ENCODE results near the gene MYO7B.

MYO7B gene

GRCh38 chr2:127639111-127639474, 103.6 kb downstream of the MYO7B start:
- no peak for DNase-seq

DNA sequence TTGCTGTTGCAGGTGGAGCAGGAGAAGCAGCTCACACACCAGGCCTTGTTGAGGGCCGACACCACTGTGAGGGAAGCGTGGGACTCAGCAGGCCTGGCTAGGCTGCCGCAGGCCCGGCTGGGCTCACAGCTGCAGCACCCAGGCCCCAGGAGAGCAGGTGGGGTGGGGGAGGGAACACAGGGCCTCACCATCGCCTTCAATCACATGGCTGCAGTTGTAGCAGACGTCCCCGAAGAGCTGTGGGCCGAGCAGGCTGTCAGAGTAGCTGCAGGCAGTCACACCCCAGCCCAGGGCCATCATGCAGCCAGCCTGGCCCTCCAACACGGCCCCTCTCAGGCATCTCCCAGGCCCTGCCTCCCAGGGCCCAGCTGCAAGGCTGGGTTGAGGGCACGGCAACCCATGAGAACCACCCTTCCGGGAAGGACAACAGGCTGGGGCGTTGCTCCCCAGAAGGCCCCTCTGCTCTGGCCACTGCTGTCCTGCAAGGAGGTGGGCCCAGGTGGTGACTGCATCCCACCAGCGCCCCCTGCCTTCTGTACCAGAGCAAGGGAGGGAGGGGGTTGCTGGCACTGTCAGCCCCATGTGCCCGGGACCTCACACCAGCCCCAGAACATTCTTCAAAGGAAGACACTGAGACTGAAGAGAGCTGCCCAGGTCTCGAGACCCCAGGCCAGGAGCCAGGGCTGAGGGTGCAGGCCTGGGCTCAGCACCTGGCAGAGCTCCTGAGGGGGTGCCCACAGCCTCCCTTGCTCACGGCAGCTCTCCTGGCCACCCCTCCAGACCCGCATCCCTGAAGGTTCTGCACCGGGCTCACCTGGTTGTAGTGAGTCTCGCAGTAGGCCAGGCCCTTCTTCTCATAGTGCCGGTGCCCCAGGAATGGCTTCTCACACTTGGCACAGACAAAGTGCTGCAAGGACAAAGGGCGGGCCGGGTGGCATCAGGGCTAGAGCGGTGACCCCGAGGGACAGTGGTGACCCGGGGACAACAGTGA, 104.9 kb downstream of the MYO7B start:
- no peak for DNase-seq

GRCh38 chr2:127641133-127641532, 105.7 kb downstream of the MYO7B start:
- no peak for DNase-seq

GRCh38 chr2:127641846-127642507, 106.5 kb downstream of the MYO7B start:
- no peak for DNase-seq

DNA sequence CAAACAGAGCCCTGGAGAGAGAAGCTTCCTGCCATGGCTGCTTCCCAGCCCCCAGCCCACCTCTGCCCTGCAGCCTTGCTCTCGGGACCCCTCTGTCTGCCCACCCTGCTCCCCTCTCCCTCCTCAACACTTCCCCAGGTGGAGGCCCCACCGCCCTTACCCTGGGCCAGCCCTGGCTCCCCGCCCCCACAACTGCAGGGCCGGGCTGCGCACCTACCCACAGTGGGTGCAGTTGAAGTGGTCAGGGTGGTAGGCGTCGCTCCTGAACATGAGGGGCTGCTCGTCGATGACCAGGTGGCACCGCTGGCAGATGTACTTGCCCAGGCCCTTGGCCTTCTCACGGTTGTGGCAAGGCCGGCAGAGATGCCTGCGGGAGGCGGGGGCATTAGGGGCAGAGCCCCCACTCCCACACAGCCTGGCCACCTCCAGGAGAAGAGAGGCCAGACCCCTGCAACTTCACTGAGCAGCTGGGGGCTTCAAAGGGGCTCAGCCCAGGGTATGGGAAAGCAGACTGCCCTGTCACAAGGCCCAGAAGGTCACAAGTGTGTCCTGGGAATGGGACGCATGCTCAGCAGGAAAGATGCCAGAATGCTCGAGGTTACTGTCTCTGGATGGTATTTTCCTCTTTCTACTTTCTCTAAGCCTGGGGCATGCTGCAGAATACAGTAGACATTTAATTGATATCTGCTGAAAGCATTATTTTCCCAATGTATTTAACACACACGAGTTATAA, 107.4 kb downstream of the MYO7B start:
- no peak for DNase-seq

DNA sequence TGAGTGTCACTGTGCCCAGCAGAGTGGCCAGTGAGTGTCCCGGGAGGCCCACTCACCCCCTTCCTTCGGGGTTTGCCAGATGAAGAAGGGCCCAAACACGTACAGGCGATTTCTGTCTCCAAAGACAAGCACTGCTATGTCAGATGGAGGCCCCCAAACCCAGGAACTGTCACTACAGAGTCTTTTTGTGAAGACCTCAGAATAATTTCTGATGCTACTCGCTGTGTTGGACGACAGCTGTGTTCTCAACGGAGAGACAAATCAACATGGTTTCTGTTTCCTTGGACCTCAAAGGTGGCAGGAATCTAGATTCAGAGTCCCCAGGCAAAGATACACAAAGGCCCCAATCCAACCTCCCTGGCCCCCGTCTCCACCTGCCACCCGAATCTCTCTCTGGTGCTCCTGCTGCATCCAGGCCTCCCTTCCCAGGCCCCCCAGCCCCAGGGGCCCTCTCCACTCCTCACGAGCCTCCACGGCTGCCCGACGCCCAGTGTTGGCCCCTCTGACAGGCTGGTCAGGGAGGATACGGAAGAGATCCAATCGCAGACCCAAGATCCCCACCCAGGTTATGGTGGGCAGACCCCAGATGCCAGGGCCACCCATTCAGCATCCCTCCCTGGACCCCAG, 108.1 kb downstream of the MYO7B start:
- DNase-seq, result no peak

GRCh38 chr2:127644066-127645025, 108.9 kb downstream of the MYO7B start:
- no peak for DNase-seq

DNA sequence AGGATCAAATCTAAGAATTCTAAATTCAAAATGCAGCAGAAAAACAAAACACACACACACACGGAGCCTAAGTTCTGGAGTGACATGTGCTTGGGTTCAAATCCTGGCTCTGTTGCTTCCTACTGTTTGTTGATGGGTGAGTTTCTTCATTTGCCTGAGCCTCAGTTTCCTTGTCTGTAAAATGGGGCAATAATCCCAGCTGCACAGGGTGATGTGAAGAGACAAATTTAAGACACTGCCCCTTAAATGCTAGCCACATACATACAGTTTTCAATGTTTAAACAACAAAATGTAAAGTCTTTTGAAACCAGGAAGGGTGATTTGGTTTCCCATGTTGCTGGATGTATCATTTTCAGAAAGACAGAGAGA, 109.5 kb downstream of the MYO7B start:
- no peak for DNase-seq

DNA sequence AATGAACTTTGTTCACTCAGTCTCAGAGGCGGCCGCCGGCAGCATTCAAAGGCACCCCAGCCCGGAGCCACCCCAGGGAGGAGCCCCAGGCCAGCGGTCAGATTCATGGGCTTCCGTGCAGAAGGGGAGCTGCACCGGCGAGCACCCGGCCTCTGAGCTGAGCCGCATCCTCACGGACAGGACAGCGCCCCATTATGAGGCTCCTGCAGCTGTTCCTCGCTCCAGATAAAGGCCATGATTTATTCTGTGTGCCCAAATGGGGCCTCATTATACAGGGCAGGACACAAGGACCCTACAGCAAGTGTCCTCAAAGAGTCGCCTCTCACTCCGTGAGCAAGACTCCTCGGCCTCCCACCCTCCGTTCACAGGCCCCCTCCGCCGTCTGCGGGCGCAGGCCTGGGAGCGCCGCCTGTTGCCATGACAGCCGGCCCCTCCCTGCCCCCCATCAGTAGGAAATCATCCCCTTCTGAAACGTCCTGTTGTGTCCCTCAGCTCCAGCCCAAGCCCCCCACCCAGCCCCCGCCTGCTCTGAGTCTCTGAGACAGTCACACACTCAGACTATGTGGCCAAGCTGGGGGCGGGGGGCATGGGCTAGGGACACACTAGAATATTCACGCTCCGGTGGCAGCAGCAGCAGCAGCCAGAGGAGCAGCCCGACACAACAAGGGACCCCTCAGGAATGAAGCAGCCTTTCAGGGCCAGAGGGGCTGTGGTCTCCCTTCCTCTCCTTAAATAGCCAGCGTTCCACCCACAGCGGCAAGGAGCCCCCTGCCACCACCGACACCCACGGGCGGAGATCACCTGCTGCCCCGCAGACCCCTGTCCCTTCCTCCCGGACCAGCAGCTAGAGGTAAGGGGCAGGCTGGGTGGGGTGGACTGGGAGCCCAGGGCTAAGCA, 110.2 kb downstream of the MYO7B start, which contains the start of gene GPR17:
GPR17 (plus strand) TSS at position 759 of the 897 bp plus-strand sequence. CDS start 4,583 bp downstream, outside the sequence.
- DNase-seq, result no peak

DNA sequence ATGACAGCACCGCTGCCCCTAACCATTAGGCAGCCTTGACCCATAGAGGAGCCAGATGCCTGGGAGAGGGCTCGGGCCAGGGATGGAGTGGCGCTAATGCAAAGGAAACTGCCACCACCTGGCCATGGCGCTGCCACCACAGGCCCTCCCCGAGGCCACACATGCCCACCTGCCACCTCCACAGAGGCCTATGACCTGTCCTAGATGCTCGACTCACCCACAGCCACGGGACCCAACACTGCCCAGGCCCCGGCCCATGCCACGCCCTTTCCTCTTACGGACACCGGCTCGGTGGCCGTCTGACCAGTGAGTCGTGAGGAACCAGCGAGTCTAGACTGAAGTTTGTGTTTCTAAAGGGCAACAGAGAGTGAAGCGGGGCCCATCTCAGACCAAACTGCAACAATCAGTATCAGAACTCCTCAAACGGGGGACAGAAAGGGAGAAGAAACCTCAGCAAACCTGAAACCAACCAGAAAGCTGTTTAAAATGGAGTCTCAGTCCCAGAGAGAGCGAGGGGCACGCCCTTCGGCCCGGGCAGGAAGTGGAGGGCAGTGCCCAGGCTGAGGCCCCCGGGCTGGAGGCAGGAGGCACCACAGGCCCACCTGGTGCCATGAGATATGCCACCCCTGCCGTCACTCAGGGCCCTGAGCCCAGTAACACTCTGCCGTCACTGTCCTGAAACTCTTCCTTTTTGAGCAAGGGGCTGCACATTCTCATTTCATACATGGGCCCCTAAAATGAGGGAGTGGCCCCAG, 111.2 kb downstream of the MYO7B start:
- no peak for DNase-seq

DNA sequence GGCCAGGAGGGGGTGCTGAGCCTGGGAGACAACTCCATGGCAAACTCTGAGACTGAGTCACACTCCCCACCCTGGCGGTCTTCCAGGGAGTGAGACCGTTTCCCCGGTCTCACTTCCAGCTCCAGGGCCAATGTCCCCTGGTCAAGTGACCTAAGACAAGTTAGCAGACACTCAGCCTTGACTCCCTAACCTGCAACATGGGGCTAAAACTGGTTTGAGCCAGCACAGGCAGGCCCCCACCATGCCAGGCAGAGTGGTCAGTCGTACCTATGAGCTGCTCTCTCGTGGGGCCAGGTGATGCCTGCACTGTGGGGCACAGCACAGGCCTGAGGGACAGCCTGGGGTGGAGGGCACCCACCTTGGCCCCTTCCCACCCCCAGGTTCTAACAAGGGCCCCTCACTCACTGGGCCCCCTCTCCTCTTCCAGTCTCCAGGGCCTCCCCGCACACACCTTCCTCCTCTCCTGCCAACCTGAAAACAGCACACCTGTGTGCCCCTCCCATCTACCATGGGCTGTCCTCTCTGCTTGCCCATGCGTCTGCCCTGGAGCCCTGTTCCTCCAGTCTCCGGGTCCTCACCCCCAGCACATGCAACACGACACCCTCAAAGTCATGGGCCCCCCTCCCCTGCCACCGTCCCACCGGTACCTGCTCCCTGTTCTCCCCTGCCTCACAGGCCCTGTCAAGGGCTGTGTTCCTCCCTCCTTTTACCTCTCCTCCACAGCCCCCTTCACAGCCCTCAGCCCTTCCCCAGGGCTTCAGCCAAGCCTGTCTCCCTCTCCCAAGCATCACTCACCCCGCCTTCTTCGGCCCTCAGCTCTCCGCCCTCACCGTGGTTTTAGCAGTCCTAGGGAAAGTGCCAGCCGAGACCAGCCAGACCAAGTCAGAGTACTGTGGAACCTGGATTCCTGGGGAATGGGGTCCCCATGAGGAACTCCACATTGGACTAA, 112.0 kb downstream of the MYO7B start:
- peak; percentile 80 for DNase-seq

GRCh38 chr2:127648321-127648720, 112.8 kb downstream of the MYO7B start:
- peak; percentile 42 for DNase-seq

DNA sequence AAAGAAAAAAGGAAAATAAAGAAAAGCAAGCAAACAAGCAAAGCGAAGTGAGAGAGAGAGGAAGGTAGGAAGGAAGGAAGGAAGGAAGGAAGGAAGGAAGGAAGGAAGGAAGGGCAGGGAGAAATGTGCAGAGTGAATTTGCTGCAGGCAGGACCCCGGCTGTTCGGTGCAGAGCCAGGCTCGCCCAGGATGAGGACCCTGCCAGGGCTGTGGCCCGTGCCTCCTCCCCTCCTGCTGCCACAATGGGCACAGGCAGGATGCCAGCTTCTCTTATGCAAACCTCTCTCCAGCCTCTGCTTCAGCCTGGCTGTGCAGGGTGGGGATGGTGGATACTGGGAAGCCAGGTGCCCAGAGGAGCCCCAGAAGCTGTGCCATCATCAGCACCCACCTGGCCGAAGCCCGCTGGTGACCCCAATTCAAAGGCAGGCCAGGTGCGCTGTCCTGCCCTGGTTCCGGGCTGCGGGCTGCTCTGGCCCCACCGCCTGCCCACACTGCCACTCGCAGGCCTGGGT, 113.7 kb downstream of the MYO7B start:
- DNase-seq, result no peak

- DNase-seq, result peak; percentile 80
These were observed 114.2 kb downstream of the MYO7B start for GRCh38 chr2:127649684-127650040.

GRCh38 chr2:127650041-127650784, 114.7 kb downstream of the MYO7B start:
- DNase-seq, result no peak

DNA sequence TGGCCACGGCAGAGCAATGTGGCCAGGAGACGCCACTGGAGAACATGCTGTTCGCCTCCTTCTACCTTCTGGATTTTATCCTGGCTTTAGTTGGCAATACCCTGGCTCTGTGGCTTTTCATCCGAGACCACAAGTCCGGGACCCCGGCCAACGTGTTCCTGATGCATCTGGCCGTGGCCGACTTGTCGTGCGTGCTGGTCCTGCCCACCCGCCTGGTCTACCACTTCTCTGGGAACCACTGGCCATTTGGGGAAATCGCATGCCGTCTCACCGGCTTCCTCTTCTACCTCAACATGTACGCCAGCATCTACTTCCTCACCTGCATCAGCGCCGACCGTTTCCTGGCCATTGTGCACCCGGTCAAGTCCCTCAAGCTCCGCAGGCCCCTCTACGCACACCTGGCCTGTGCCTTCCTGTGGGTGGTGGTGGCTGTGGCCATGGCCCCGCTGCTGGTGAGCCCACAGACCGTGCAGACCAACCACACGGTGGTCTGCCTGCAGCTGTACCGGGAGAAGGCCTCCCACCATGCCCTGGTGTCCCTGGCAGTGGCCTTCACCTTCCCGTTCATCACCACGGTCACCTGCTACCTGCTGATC, 115.4 kb downstream of the MYO7B start:
- DNase-seq, result no peak

GRCh38 chr2:127651381-127651809, 115.9 kb downstream of the MYO7B start:
- DNase-seq, result no peak
